CD4-positive, alpha-beta T cell treated with Interleukin-17A for 1 hour (primary cell): Measurements from ENCODE around the gene DUSP22.

ENCODE experiments used
- DNase-seq: peaks from one replicate; pipeline ENCODE4 v3.0.0-alpha.2; 2020

The DUSP22 gene

DNA sequence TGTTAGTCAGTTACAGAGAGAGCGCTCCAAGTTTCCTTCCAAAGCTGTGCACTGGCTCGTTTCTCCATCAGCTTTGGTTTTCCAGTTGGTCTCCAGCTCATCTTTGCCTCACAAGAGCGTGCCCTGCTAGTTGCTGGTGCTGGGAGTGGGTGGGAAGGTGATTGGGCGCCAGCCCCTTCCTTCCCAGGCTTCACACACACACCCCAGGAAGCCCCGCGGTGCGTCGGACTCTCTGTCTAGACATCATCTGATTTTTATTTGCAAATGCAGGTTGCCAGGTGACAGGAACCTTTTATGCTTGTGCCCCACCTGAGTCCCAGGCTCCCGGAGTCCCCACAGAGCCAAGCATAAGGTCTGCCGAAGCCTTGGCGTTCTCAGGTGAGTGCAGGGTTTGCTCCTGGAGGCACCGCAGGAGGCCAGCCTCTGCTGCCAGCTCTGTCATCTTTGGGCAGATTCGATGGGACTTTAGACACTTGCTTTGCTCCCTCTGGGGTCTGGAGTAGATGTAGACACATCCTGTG is 106.3 kb downstream of the DUSP22 start:
- no peak for DNase-seq

DNA sequence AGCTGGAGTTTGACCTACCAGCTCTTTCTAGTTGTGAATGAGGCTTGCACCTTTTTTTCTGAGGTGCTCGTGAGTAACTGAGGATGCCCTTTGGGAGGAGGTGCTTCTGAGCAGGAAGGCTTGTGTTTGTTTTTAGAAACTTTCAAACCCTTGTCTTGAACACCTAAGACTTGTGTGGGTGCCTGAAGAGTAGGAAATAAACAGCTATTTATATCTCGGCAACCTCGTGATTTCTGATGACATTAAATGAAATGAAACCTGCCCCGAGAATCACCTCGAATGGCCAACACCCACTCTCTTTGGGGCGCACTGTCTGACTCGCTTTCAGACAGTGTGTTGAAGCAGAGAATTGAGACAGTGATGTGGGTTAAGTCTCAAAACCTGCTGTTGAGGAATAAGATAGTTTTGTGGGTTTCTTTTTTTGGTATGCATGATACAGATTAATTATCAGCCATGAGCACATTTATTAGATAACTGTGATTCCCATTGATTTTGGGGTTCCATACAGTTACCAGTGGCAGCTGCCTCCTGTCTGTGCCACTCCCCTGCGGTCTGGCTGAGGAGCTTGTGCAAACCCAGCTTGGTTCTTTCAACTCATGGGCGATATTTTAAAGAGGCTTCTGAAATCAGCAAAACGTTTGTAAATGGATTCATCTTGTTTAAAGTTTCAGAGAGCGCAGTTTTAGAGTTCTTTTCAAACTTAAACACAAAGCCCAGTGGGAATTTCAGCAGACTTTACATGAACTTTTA is 107.7 kb downstream of the DUSP22 start:
- peak; percentile 50 for DNase-seq

DNA sequence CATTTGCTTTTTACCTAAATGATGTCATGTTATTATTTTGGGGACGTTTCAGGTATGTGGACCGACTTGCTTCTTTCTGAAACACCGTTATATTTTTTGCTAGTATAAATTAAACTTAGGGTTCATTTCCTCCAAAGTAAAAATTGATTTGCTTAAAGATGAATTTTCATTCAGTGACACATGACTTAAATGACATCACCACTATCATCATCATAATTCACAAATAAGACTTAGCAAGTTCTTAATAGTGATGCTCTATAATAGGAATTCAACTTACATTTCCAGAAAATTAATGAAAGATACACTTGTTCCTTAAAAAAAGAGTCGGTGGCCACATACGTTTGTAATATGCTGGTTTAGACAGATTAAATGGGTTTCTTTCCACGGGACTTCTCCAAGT is 108.5 kb downstream of the DUSP22 start:
- DNase-seq = no peak
